WERI-Rb-1 (cell line): ENCODE data around the gene ZFYVE28.

Experiments
- DNase-seq: peaks from one replicate; pipeline ENCODE4 v3.0.0-alpha.2; 2020
- H3K27ac ChIP-seq: fragments of 250-450 bp; sonication (Bioruptor Pico); 2 replicates; pipeline ENCODE4 v1.5.1; 2020; ENCODE audit warnings: mild to moderate bottlenecking, moderate library complexity
- H3K27me3 ChIP-seq: fragments of 250-450 bp; sonication (Bioruptor Pico); 2 replicates; pipeline ENCODE4 v1.5.1; 2021; ENCODE audit warnings: mild to moderate bottlenecking, low read depth, moderate library complexity; ENCODE audit not compliant: insufficient read depth, severe bottlenecking
- H3K36me3 ChIP-seq: fragments of 250-450 bp; sonication (Bioruptor Pico); 2 replicates; pipeline ENCODE4 v1.5.1; 2020; ENCODE audit warnings: mild to moderate bottlenecking, moderate library complexity
- H3K4me3 ChIP-seq: 2 replicates; pipeline ENCODE4 v1.5.1; 2011; ENCODE audit warnings: low read depth, mild to moderate bottlenecking, control low read depth, low read length
- H3K9me3 ChIP-seq: fragments of 250-450 bp; sonication (Bioruptor Pico); 2 replicates; pipeline ENCODE4 v1.5.1; 2021; ENCODE audit warnings: mild to moderate bottlenecking, moderate library complexity; ENCODE audit not compliant: severe bottlenecking
- CTCF ChIP-seq: IDR thresholded peaks from 2 replicates; pipeline ENCODE4 v1.5.1; 2011; ENCODE audit warnings: low read depth, mild to moderate bottlenecking, control low read depth, inconsistent platforms, low read length

ZFYVE28 gene

GRCh38 chr4:2341911-2342652, 76.4 kb downstream of the ZFYVE28 start:
- Histone ChIP-seq H3K27ac (no peak overlapping the region), H3K4me3 (no peak overlapping the region), H3K9me3 (no peaks in the 10 kb centered on the region), H3K27me3 (no peaks in the 10 kb centered on the region), H3K36me3 (no peaks in the 10 kb centered on the region)
- no peak for DNase-seq
- TF ChIP-seq CTCF: no peak

- no peaks in the 10 kb centered on the region for H3K9me3 ChIP-seq
- H3K4me3 ChIP-seq: no peak overlapping the region
- TF ChIP-seq CTCF: no peak
- H3K27ac ChIP-seq: no peak overlapping the region
- no peak for DNase-seq
- no peaks in the 10 kb centered on the region for H3K27me3 ChIP-seq
- H3K36me3 ChIP-seq: no peaks in the 10 kb centered on the region
These were observed 77.1 kb downstream of the ZFYVE28 start for GRCh38 chr4:2341261-2341841.

GRCh38 chr4:2340272-2341061, 78.0 kb downstream of the ZFYVE28 start:
- H3K9me3 ChIP-seq: no peaks in the 10 kb centered on the region
- DNase-seq: no peak
- H3K27me3 ChIP-seq: no peaks in the 10 kb centered on the region
- H3K4me3 ChIP-seq: no peak overlapping the region
- no peaks in the 10 kb centered on the region for H3K36me3 ChIP-seq
- no peak for TF ChIP-seq CTCF
- H3K27ac ChIP-seq: no peak overlapping the region

GRCh38 chr4:2339458-2340271, 78.8 kb downstream of the ZFYVE28 start:
- no peak overlapping the region for H3K27ac ChIP-seq
- no peaks in the 10 kb centered on the region for H3K9me3 ChIP-seq
- no peaks in the 10 kb centered on the region for H3K36me3 ChIP-seq
- H3K4me3 ChIP-seq: no peak overlapping the region
- no peaks in the 10 kb centered on the region for H3K27me3 ChIP-seq
- TF ChIP-seq CTCF: no peak
- DNase-seq: no peak

- TF ChIP-seq CTCF: no peak
- H3K4me3 ChIP-seq: no peak overlapping the region
- no peaks in the 10 kb centered on the region for H3K27me3 ChIP-seq
- no peaks in the 10 kb centered on the region for H3K36me3 ChIP-seq
- DNase-seq: no peak
- H3K9me3 ChIP-seq: no peaks in the 10 kb centered on the region
- H3K27ac ChIP-seq: no peak overlapping the region
These were observed 79.5 kb downstream of the ZFYVE28 start for GRCh38 chr4:2338754-2339457.
